Mesangial cell (primary cell): ENCODE measurements around the gene SCGB1C1. TPM values are rescaled to one million over a fixed set of nuclear protein-coding genes. Genes with fewer than 3 reads are reported as not detected.

ENCODE experiments used
- total RNA-seq: library from RNA; depleted of rRNA; stranded (reverse); fragments of >200 nt; gene quantifications from 2 replicates; pipeline ENCODE4 v1.2.3, GENCODE V29; 2015

SCGB1C1 gene
- total RNA-seq: 1.9 TPM in 1 of 2 replicates, not detected in the other

DNA sequence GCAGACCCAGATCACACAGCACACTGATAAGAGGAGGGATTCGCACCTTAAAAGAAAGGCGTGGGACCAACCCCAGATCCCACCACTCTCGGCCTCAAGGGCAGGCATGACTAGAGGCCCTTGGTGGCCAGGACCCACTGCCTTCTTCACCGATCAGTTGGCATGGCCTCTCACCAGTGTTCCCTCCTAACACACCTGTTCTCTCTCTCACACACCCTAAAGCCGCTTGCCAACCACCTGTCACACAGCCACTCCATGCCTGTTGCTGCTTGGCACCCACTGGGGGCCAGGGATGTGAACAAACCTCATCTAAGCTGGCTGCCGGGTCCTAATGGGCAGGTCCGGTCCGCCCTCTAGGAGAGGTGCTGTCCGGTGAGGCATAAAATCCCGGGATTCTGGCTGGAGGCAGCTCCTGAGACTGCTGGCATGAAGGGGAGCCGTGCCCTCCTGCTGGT, at the start of gene SCGB1C1:
Gene SCGB1C1 (plus strand): TSS at position 405 of the 455 bp plus-strand sequence. CDS start 22 bp downstream, at position 427.

DNA sequence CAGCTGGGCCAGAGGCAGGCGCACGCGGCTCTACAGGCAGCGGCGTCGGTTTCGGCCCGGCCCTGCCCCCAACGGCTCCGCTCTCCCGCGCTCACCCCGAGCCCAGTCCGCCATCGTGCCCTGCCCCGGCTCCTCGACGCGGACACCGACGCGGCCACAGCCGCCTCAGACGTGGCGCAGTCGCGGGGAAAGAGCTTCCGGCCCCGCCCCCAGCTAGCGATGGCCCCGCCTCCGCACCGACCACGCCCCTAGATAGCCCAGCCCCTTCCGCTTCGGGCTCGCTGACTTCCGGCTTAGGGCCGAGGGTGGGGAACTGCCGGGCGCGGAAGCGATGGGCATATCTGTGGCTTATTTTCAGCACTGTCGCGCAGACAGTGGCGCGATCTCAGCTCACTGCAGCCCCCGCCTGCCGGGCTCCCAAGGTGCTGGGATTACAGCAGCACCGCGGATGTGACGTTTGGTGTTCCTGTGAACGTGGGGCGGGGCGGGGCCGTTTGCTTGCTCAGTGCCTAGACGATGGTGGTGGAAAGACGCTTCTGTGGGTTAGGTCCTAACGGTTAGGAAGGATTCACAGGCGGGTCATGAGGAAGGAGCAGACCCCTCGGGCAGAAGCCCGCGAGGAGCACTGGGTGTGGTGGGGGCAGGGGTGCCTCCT, 14.5 kb downstream of the SCGB1C1 start, which contains the start of the genes BET1L and RIC8A:
Gene BET1L (minus strand): TSS at position 192 of the 655 bp plus-strand sequence. CDS start 78 bp downstream, at position 114.
Gene RIC8A (plus strand): TSS at position 501 of the 655 bp plus-strand sequence. CDS start 1,147 bp downstream, outside the sequence.

DNA sequence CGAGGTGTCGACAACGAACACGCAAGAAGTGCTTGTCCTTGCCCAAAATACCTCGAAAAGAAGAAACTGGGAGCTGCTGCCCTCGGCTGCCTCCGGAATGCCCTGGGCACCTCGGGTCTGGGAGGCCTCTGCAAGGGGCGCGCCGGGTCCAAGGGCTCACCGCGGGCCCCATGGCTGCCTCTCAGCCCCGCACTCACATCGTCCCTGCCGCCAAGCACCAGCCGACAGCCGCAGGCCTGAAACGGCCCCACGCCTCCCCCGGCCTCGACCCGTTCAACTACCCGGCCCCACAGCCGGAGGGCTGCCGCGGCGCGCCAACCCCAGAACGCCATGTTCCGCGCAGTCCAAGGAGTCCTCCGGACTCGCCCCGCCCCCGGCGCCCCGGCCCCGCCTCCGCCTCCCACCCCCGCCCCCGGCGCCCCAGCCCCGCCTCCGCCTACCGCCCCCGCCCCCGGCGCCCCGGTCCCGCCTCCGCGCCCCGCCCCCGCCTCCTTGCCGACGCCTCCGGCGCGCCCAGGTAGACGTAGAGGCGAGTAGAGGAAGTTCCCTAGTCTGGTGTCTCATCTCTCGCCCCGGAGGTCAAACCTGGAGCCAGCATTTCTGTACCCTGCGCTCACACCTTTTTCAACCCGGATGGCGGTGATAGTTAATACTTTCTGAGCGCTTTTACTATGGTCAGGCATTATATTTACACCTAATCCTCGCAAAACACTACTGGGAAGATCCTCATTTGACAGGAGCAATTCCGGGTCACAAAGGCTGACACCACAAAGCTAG, 43.3 kb downstream of the SCGB1C1 start, which contains the start of gene SIRT3:
Gene SIRT3 (minus strand): TSS at position 346 of the 777 bp plus-strand sequence. CDS start 14 bp downstream, at position 332.

DNA sequence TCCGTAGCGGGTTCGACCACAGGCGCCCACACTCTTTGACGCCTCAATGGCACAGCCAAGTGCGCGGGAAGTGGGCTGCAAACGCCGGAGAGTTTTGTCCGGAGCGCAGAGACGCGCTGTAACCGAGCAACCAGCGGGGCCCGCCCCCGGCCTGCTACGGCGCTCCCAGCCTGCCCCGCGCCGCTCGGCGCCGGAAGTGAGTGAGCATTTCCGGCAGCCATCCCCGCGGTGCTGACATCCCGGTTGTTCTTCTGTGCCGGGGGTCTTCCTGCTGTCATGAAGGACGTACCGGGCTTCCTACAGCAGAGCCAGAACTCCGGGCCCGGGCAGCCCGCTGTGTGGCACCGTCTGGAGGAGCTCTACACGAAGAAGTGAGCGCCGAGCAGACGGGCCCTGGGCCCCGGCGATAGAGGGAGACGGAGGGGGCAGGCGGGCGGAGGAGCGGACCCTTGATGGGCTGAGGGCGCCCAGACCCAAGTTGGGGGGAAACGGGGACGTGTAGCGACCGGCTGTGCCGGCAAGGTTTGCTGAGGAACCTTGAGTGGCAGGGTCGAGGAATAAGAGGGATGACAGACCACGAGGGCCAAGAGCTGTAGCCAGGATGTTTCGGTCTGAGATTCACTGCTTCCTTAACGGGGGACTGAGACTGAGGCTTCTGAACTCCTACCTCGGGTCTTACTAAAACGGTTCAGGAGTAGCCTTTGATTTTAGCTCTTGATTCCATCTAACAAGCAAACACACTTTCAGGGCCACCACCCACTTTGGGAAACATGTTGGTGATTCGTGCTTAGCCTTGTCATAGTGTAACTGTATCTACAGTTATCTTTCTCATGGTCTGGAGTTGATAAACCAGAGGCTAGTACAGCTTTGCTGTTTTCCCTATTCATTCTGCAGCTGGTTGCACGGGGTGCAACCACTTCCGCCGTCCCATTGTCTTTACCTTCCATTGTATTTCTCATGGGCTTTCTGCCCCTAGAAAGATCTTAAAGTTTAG, 44.2 kb downstream of the SCGB1C1 start, which contains the start of gene PSMD13:
Gene PSMD13 (plus strand): TSS at position 203 of the 994 bp plus-strand sequence. CDS start 74 bp downstream, at position 277.

Other genes with a start within 250 kb of the SCGB1C1 start
- gene BET1L, start 14.3 kb downstream of the SCGB1C1 start, total RNA-seq: 19.2 and 28.1 TPM in 2 replicates
- gene RIC8A, start 14.6 kb downstream of the SCGB1C1 start, total RNA-seq: 126 and 147 TPM in 2 replicates
- 8.0 and 27.6 TPM in 2 replicates for gene SIRT3, start 43.3 kb downstream of the SCGB1C1 start, total RNA-seq
- 72.1 and 147 TPM in 2 replicates for gene PSMD13, start 43.9 kb downstream of the SCGB1C1 start, total RNA-seq
- gene NLRP6, start 85.3 kb downstream of the SCGB1C1 start, total RNA-seq: not detected in 2 replicates
- 6.5 and 14.6 TPM in 2 replicates for gene PGGHG, start 96.0 kb downstream of the SCGB1C1 start, total RNA-seq
- not detected in 2 replicates for gene IFITM5, start 106.4 kb downstream of the SCGB1C1 start, total RNA-seq
- gene IFITM2, start 114.7 kb downstream of the SCGB1C1 start, total RNA-seq: 141 and 628 TPM in 2 replicates
- 12.9 and 305 TPM in 2 replicates for gene IFITM1, start 121.0 kb downstream of the SCGB1C1 start, total RNA-seq
- gene IFITM3, start 127.8 kb downstream of the SCGB1C1 start, total RNA-seq: 159 and 737 TPM in 2 replicates
- 13.9 and 21.6 TPM in 2 replicates for gene B4GALNT4, start 176.4 kb downstream of the SCGB1C1 start, total RNA-seq
- 3.3 and 8.2 TPM in 2 replicates for gene PKP3, start 201.1 kb downstream of the SCGB1C1 start, total RNA-seq
- 48.6 and 96.8 TPM in 2 replicates for gene SIGIRR, start 221.9 kb downstream of the SCGB1C1 start, total RNA-seq
- 3.1 and 15.8 TPM in 2 replicates for gene ANO9, start 248.9 kb downstream of the SCGB1C1 start, total RNA-seq